ENCODE data around the gene CAPN9.

DNA sequence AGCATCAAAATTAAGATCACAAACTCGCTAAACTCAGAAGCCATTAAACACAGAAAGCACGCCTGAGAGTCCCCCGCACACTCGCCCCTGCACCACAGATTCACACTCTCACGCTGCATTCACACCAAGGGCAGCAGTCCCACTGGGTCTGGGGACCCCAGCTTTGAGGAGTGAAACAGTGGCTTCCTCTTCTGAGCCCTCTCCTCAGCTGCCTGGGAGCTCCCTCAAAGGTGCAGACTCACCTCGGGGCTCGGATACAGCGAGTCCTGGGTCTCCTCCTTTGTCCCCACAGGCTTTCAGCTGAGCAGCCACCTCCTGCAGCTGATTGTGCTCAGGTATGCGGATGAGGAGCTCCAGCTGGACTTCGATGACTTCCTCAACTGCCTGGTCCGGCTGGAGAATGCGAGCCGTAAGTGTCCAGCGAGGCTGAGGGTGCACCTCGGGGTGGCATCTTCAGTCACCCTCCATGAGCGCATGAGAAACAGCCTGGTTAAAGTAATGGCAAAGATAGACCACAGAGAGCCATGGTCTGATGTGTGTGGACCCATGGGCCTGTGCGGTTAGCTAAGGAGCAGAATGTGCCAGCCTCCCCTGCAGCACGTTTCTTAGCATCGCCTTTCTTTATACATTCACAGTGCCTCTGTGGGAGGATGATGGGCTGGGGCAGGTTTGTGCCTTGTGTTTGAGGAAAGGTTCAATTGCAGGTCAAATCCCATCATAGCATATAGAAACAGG, 47.9 kb downstream of the CAPN9 start:
- TF ChIP-seq GATA2 (IDR thresholded peaks at IDR 0.05; ENCODE audit: low read depth, low read length) (no peak), GATA3 (IDR thresholded peaks at IDR 0.05; ENCODE audit: low read depth, low read length) (no peak)
